HG03575 (cell line): ENCODE measurements around the gene KLHL29.

Source experiments
- ATAC-seq: cut with Tn5 transposase; IDR thresholded peaks from one replicate; pipeline ENCODE4 v1.9.1; 2021; ENCODE audit not compliant: unreplicated experiment, insufficient number of reproducible peaks, low FRiP score; ENCODE audit errors: extremely low read depth

Gene KLHL29

DNA sequence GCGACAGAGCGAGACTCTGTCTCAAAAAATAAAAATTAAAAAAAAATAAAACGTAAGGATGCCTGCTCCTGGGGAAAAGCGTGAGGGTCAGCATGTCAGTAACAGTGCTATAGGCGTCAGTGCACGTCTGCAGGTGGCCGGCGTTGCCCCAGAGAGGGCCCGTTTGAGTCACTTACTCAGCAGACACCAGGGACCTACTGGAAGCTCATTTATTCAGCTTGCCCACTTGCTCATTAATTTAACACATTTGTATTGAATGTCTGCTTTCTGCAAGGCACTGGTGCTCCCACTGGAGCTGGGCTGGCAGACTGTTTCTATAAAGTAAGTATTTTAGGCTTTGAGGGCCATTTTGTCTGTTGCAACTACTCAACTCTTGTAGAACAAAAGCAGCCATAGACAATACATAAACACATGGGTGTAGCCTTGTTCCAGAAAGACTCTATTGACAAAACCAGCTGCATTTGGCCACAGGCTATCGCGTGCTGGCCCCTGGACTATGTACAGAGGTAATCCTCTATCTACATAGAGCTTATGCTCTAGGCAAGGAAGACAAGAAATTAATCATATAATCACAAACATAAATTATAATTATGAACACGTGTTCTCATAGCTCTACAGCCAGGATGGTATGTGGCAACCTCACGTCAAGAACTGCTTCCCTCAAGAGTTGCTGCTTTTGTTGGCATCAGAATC is 73.2 kb downstream of the KLHL29 start:
- ATAC-seq, result no peak

DNA sequence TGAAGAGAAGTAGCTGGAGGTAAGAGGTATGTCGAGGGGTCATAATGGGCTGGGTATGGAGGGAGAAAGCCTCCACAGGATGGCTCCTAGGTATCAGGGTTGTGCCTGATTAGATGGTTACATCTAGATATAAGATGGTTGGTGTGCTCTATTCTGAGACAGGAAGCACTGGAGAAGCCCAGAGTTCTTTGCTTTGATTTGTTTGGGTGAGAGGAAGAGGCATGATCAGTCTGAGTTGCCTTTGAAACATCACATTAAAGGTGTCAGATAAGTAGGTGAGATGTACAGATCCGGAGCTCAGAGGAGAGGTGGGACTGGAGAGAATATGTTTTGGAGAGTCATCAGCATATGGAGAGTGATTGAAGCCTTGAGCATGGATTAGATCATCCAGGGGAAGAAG is 74.1 kb downstream of the KLHL29 start:
- no peak for ATAC-seq

DNA sequence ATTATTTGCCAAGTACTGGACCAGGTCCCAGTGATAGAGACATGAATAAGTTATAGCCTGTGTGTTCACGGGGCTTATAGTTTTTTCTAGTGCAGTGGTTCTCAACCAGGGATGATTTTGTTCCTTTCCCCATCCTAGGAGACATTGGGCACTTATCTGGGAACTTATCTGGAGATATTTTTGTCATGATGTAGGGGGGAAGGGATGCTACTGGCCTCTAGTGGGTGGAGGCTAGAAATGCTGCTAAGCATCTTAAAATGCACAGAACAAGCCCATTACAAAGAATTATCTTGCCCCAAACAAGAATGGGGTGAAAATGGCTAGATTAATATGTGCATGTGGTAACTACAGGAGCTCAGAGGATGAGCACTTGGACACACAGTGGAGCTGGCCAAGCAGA is 75.2 kb downstream of the KLHL29 start:
- ATAC-seq, result no peak

DNA sequence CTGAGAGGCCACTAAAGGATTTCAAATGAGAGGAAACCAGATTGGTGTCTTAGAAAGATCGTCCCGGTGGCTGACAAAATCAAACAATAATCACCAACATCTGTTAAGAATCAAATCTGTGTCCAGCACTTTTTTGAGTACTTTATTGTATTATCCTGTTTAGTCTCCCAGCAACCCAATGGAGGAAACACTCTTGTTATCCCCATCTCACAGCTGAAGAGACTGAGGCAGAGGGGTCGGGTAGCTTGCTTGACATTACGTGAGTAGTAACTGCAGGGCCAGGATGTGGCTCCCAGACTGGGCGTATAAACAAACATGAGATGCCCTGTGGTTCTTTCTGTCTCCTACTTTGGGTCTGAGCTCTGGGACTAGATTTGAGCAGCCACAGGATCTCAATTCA is 76.0 kb downstream of the KLHL29 start:
- no peak for ATAC-seq

DNA sequence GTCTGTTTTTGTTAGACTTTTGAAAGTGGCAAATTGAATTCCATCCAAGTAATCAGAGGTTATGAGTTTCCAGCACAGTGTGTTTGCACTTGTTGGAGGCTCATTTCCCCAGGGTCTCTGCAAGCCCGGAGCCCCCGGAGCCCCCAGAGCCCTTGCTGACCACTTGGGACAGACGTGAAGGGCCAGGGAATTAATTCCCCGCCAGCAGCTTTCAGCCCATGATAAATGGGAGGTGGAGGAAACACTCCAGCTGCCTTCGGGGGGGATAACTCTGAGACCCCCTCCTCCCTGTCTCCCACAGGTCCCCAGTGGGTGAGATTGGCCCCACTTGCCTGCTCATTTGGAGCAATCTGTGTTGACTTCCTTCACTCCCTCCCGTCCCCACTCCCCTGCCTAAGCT is 79.2 kb downstream of the KLHL29 start:
- ATAC-seq, result no peak

DNA sequence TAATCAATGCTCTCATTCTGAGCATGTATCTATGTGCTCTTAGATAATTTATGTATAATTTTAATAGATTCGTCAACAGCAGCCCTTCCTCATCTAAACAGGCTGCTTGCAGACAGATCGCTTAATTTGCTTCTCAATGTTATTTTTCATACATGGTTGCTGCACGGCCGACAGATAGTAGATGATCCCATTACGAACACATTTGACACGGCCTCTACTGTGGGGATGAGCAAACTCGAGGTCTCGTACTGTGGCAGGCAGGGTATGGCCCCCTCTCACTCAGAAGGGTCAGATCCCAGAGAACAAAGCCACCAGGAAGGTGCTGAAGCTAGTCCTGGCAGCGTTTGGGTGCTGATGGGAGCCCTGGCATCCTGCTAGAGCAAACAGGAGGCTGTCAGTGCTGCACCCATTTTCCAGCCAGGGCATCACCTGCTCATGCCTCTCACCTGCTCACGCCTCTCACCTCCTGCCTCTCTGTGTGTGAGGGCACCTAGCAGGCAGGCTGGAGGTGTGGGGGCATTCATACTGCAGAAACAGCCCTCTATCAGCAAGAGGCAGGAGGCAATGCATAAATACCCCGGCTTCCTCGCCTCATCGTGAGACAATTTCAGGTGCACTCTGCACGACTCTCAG is 80.0 kb downstream of the KLHL29 start:
- ATAC-seq, result no peak

DNA sequence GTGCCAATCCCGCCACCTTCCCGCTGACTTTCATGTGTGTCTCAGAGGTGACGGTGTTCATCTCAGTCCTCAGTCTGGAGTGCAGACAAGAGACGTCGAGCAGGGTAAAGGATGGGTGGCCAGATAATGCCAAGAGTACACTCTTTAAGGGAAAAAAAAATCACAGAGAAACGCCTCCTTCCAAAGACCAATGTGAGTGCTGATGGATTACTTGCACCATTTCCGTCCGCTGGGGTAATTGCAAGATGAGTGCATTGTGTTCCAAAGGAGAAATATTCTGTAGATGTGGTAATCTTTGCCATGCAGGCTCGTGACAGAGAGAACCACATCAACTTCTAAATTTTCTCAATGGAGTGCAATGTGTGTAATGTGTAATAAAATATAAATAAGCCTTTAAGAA is 81.0 kb downstream of the KLHL29 start:
- ATAC-seq, result no peak

DNA sequence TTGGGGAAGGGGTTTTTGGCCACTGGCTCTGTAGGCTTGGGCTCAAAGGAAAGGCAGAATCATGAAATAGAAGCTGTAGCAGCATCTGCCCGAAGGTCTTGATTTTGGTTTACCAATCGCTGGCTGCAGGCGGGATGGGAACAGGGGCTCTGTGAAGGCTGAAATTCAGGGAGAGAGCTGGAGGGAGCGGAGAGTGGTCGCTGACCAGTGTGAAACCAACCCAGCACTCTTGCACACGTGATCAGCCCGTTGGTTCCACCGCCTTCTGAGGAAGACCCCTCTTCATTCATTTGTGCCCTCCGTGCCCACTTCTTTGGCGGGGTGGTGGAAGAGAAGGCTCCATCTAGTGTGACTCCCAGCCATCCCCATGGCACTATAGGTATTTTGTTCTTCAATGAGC is 82.6 kb downstream of the KLHL29 start:
- ATAC-seq, result no peak

DNA sequence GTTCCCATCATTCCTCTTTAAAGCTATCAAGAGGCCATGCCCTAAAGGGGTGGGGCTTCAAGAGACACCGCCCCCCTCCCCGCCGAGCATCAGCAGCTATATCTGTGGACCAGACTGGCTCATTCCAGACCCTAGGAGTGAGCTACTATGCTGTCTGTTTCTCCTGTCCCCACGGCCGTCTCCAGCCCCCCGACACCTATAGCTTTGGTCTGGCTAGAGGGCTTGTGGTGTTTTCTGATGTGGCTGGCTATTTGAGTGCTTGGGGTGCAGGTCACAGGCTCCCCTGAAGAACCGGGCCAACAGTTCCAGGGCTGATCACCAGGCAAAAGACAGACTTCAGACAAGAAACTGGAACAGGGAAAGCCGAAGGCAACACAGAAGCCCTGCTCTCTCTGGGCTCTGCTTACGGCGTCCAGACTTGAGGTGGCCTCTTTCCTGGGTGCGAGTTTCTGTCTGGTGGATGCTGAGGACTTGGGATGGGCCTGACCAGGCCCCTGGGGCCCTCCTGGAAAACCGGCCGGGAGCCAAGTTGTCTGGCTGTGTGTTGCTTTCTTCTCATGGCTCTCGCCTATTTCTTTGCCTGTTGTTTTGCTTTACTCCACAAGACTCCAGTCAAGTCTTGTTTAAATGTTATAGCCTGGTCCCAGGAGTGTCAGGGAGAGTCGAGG is 83.6 kb downstream of the KLHL29 start:
- no peak for ATAC-seq

DNA sequence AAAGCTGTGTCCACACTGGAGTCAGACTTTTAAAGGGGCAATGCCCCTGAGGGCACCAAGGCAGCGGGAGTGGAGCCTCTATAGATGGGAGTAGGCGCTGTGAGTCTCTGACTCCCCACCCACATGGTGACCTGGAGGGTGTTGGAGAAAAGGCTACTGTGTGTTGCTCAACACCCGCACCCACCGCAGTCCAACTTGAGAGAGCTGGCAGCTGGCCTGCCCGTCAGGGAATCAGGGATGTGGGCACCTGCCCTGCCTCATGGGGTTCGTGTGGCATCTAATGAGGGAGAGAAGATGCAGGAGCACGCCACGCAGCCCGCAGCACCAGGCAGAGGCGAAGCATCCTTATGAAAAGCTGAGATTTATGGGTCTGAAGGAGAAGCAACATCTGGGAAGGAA is 84.2 kb downstream of the KLHL29 start:
- ATAC-seq, result no peak

DNA sequence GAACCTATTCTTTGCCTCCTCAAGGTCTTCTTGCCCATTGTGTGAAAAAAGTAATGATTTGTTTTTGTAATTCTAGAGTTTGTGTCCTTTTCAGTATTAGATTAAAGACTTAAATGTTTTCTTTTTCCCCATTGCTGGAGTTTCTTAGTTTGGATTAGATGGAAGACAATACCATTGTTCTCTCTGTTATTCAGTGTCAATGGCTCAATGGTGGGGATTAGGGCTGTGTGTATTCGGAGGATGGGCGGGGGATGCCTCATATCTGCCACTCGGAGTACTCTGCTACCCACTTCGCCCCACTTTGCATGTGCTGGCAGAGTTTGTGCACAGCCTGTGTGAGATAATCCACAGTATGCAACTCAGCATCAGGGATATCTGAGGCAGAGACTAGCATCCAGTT is 90.1 kb downstream of the KLHL29 start:
- ATAC-seq, result no peak

DNA sequence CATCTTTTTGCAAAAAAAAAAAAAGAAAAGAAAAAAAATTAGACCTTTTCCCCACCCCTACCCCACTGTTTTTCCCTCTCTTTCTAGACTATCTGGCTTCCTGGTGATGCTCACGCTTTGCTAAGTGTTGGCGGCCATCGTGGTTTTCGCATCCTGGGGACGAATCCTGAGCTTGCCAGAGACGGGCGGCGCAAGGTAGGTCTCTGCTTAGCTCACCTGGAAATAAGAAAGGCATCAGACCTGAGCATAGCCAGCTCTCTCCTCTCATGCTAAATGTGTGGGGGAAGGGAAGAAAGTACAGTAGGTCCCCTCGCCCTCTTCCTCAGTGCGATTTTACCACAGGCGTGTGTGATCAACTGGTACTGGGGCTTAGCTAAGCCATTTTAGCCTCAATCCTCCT is 90.5 kb downstream of the KLHL29 start:
- ATAC-seq, result no peak

DNA sequence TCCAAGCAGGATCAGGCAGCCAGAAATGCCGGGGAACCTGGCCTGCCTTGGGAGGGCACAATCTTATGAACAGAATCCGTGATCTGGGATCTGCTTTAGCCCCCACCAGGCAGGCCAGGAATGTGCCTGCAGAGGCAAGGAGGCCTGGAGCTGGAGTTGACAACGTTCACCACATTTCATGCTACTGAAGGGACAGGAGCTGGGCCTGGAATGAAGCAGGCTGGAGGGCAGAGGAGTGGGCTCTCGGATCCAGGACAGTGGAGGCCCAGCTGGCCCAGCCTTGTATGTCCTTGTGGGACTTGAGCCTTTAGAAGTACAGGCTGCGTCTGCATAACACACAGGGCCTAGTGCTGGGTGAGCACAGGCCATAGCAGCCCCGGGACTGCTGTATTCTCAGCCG is 91.8 kb downstream of the KLHL29 start:
- ATAC-seq, result no peak

DNA sequence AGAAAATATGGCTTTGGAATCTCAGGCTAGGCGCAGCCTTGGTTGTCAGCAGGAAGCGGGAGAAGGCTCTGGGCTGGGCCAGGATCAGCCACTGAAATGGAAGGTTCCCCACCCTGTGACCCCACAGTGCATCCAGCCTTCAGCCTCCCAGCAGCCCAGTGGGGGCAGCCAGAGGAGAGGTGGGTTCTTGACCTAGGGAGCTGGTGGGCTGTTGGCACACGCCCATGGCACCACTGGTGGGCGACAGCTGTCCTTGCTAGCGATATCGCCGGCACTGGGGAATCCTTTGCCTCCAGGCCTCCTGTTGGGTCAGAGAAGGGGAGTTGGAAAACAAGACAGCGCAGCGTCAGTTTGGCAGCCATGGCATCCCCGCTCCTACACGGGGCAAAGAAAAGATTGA is 92.4 kb downstream of the KLHL29 start:
- ATAC-seq, result no peak

DNA sequence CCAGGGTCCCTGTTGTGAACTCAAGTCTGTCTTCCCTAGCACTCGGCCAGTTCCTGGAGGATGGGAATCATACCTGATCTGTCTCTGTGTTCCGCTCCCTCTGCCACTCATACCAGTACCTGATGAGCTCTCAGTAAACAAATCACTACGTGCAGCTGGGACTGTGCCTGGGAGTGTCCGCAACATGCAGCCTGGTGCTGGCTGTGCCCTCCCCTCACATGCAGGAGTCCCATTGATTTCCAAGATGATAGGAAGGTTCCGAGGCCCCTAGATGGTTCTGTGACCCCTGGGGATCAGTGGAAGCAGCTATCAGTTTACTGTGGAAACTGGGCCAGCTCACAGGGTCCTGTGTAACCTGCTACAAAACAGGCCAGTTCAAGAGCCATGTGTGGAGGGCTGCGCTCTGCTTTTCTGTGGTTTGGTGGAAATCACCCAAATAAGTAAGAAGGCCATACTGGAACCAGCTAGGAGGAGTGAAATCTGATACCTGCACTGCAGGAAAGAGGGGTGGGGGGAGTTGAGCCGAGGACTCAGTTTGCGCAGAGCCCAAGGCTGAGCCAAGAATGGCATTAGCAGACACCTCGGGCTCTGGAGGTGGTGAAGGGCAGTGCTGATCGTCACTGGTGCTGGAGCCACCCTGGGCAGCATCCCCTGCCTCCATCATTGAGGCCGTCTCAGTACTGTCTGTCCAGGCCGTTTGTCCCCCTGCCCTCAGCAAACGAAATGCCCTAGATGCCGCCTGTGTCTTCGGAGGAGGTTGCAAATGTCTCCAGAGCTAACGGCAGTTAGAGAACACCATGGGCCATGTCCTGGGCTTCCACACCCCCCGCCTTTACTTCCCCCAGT is 93.3 kb downstream of the KLHL29 start:
- no peak for ATAC-seq

DNA sequence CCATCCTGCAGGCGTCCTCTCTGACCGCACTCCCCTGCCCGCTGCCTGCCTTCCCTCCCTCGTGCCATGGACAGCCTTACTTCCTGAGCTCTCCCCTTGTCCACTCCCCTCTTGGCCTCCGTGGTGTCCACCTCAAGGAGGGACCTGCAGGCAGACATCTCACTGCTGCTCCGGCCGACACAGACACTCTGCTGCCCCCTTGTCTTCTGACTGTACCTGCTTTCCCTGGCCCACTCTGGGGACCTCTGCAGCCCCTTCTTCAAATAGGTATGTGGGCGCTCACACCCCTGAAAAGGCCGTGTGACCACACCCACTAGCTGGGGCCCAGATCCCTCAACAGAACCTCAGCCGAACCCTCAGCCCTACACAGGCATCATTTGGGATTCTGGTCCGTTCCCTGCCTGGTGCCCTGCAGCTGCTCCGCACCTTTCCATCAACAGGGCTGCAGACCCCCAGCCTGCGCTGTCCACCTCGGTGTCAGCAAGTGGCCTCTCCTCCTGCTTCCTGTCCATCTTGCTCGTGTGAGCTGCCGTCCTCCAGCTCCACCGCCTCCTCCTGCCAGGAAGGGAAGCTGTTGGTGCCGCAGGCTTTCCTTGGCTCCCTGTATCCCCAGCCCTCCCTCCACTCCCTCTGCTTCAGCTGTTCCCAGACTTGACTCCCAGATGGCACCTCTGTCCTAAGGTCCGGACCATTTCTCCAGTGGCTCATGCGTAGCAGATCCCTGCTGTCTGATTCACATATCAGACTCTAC is 94.1 kb downstream of the KLHL29 start:
- ATAC-seq, result no peak

DNA sequence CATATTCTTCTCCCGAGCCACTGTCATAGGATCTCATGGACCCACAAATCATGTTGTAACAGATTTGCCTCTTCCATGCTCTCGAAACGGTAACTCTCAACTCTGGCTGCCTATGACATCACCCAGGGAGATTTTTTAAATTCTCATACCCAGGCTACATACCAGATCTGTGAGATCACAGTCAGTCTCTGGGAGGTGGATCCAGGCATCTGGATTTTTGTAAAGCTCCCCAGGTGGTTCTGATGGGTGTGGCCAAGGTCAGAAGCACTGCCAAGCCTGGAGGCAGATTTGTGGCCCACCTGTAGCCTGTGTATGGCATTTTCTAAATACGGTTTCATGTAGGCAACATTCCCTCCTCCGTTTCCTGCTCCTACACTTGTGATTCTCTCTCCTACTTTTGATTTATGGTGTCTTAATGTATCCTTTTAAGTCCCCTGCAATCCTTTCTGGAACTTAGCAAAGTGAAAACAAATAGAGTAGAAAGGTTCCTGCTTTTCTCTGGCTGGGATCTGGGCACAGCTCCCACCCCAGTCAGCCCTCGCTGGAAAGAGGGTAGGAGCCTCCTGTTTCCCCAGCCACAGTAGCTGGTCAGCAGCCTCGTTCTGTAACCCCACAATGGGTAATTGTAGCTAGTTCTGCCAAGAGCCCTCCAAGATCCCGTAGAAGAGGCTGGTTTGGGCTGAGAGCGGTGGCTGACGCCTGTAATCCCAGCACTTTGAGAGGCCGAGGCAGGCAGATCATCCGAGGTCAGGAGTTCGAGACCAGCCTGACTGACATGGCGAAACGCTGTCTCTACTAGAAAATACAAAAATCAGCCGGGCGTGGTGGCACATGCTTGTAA is 96.2 kb downstream of the KLHL29 start:
- no peak for ATAC-seq

DNA sequence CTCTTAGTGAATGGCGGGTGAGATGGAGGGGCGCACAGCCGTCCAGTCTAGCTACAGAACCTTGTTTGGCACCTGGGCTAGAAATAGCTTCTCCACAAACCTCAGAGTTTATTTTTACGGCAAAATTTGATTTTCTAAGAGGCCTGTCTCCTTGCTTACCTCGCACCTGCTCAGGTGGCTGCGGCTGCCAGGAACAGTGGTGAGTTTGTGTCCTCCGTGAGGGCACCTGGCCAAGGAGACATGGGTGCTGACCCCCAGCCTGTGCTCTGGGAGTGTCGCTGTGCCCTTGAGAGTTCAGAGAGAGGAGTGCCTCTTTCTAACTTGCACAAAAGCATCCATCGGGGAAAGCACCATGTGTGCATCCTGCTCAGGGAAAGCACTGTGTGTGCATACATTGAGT is 97.2 kb downstream of the KLHL29 start:
- ATAC-seq, result no peak
